Stimulated activated CD8-positive, alpha-beta memory T cell treated with anti-CD3 and anti-CD28 coated beads, Interleukin-7, amount 100 ng/mL, for 4 hours (primary cell): Measurements from ENCODE around the gene PLA2G6.

Experiments used
- DNase-seq, 2 donors: peaks; one replicate each; pipeline ENCODE4 v3.0.0-alpha.2; 2020; ENCODE audit warnings: low read depth in 2 of 2

The PLA2G6 gene

GRCh38 chr22:38213990-38214301, 32.3 kb upstream of the PLA2G6 start:
- no peak for DNase-seq

- no peak for DNase-seq
Measured at GRCh38 chr22:38213319-38213989, 31.8 kb upstream of the PLA2G6 start.

- no peak for DNase-seq
Measured at GRCh38 chr22:38212442-38212841, 30.8 kb upstream of the PLA2G6 start.

DNA sequence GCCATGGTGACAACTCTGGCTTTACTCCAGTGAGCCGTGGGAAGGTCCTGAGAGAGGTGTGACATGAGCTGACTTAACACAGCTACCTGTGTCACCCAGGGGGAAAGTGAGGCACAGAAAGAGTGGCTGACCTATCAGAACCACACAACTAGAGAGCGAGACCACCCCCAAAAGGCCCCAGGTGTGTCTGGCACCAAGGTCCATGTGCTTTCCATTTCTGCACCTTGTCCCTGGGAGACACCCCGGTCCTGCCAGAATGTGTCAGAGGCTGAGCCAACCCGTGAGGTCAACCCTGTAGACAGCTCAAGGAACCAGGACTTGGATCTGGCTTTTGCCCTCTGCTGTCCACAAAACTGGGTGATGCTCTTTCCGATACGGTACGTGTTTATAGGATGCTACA, 29.9 kb upstream of the PLA2G6 start:
- no peak for DNase-seq

GRCh38 chr22:38208551-38208968, 26.9 kb upstream of the PLA2G6 start:
- no peak for DNase-seq

- no peak for DNase-seq
Measured at GRCh38 chr22:38207898-38208432, 26.3 kb upstream of the PLA2G6 start.

DNA sequence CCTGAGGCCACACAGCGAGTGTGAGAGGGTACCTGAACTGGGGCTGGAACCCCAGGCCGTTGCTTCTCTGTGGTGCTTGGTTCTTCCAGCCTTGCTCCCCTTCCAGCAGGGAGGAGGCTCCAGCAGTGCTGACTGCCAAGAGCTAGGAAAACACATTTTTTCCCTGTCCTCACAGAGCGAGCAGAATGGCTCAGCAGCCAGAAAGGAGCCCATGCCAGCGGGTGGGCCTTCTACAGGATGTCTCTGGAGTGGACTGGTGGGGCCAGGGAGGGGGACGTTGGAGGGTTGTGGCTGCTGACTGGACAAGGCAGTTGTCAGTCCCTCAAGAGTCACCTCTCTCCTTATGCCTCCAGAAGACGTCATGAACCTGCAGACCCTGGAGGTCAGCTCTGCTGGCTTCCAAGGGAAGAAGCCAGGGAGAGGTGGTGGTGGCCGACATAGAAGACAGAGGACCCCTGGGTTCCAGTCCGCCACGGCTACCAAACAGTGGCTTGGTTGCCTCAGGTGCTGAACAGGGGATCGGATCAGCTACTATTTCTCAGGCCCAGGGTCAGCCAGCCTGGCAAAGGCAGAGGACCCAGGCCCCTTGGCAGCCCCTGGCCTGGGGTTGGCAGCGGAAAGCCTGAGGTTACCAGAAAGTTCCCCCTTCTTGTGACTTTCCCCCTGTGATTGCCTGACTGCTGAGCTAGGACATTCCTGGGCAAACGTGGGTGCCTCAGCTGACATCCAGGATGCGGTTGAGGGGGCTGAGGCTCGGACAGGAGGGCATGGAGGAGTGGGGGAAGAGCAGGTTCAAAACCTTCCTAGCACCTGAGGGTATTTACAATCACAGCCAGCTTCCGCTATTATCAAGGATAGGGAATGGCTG, 23.9 kb upstream of the PLA2G6 start:
- no peak for DNase-seq

GRCh38 chr22:38204784-38205183, 23.2 kb upstream of the PLA2G6 start:
- no peak for DNase-seq

DNA sequence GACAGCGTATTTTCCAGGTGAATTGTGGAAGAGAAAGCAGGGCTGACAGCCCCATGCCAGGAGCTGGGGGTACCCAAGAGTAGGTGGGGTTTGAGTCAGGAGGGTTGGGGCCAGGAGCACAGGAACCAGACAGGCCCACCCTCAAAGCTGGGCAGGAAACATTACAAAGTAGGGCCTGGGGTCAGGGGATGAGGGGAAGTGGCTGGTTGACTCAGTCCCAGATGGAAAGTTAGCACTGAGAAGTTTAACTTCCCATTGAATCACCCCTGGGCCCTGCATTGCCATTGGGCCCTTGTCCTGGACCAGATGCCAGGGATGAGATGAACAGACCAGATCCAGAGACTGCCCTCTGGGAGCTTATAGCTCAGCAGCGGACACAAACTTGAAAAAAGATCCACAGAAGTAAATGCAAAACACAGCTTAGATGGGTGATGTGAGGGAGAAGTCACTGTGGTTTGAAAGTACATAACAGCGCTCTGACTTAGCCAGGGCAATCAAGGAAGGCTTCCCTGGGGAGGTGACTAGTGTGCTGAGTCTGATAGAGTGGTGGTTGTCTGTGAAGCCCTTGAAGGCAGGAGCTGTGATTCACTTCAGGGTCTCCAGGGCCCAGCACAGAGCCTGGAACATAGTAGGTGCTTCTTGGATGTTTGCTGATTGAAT, 22.4 kb upstream of the PLA2G6 start:
- no peak for DNase-seq

GRCh38 chr22:38203090-38203810, 21.6 kb upstream of the PLA2G6 start:
- DNase-seq, result no peak

DNA sequence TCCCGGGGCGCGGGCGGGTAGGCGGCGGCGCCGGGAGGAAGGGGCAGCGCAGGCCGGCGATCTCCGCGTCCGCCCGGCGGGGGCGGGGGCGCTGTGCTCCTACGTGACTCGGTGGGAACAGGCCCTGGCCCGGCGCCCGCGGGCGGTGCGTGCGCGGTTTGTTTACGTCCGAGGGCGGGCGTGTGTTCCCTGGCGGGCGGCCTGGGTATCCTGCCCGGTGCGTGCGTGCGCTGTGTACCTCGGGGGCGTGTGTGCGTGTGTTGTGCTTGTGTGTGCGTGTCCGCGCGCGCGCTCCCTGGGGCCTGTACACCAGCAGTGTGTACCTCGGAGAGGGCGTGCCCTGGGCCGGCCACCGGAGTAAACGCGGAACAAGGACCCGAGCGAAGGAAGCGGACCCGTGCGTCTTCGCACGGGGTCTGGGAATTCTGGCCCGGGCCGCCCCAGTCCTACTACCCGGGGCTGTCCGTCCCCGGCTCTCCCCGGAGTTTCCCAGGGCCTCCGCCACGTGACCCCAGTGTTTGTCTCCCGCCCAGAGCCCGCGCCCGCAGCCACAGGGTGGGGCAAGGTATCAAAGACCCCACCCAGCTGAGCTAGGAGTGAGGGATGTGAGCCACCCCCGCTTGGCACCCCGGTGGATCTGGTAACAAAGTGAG, 20.9 kb upstream of the PLA2G6 start:
- peak in 1 of 2 donors; percentile 44 for DNase-seq

- DNase-seq, result peak; percentile 83 to 89
Measured at GRCh38 chr22:38201711-38202436, 20.2 kb upstream of the PLA2G6 start, which contains the start of gene MAFF. TSS of gene MAFF (plus strand) at chr22:38201994. CDS start at chr22:38213854, 11,860 bp downstream.

DNA sequence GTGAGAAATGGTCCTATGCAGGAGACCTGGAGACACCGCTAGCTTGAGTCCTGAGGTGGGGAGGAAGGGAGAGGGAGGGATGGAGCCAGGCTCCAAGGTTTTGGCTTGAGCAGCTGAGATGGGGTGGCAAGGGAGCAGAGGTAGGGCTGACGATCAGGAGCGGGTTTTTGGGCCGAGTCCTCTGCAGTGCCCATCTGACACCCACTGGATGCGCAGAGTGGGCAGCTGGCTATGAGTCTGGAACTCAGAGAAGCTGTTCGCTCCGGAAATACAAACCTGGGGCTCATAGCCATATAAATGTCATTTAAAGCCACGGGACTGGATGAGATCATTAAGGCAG, 19.7 kb upstream of the PLA2G6 start:
- no peak for DNase-seq

GRCh38 chr22:38199826-38200559, 18.4 kb upstream of the PLA2G6 start:
- no peak for DNase-seq

- no peak for DNase-seq
Measured at GRCh38 chr22:38196791-38197419, 15.3 kb upstream of the PLA2G6 start.

DNA sequence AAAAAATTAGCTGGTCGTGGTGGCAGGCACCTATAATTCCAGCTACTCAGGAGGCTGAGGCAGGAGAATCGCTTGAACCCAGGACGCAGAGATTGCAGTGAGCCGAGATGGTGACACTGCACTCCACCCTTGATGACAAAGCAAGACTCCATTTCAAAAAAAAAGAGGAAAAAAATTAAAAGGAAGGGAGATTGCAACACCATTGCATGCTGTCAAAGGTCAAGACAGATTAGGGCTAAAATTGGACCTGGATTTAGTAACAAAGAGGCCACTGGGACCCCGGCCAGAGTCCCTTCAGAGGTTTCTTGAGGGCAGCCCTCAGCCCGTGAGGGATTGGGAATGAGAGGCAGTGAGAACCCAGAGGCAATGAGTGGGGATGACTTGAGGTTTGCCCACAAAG, 11.9 kb upstream of the PLA2G6 start:
- DNase-seq, result no peak

DNA sequence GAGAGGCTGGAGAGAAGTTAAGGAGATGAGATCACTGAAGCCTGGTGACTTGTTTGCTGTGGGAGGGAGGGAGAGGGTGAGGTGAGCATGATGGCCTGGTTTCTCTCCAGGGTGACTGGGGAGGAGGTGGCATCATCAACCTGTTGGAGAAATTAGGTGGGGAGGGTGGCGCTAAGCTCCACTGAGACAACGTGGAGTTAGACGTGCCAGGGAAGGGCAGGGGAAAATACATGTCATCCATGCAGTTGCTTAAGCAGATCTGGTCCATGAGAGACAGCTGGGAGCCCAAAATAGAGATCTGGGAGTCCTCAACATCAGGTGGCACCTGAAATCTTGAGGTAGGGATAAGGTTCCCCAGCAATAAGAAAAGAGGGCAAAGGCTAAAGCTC, 10.8 kb upstream of the PLA2G6 start:
- DNase-seq, result no peak

- DNase-seq, result no peak
Measured at GRCh38 chr22:38191731-38192474, 10.3 kb upstream of the PLA2G6 start.

GRCh38 chr22:38191055-38191454, 9.4 kb upstream of the PLA2G6 start:
- no peak for DNase-seq
